HepG2 (cell line): ENCODE results near the gene NT5C2. TPM values are rescaled to one million over a fixed set of nuclear protein-coding genes. Genes with fewer than 3 reads are reported as not detected.

Experiments used
- ATRX ChIP-seq: sonication (generic); formaldehyde crosslinking; IDR thresholded peaks from 2 replicates; pipeline ENCODE4 v1.4.0; 2020; ENCODE audit warnings: missing genetic modification reagents, borderline replicate concordance
- CEBPB ChIP-seq: IDR thresholded peaks from 2 replicates; pipeline ENCODE4 v1.6.1; 2011; ENCODE audit warnings: low read depth, low read length, improper control_type of control experiment, borderline replicate concordance
- ELF3 ChIP-seq: IDR thresholded peaks from 2 replicates; pipeline ENCODE4 v1.6.1; 2016; ENCODE audit warnings: missing genetic modification reagents, missing compliant biosample characterization
- GATAD1 ChIP-seq: IDR thresholded peaks from 2 replicates; pipeline ENCODE4 v1.6.1; 2016; ENCODE audit warnings: missing genetic modification reagents, missing compliant biosample characterization
- HMGA1 ChIP-seq: sonication (generic); formaldehyde crosslinking; conservative IDR thresholded peaks from 2 replicates; pipeline ENCODE4 v1.4.0; 2020; ENCODE audit warnings: missing genetic modification reagents
- JUN ChIP-seq: sonication (generic); formaldehyde crosslinking; IDR thresholded peaks from 2 replicates; pipeline ENCODE4 v1.4.0; 2020; ENCODE audit warnings: mild to moderate bottlenecking, missing genetic modification reagents
- NR2F2 ChIP-seq: IDR thresholded peaks from 2 replicates; pipeline ENCODE4 v1.6.1; 2012; ENCODE audit warnings: low read depth, inconsistent platforms, borderline replicate concordance
- PHF8 ChIP-seq: sonication (generic); formaldehyde crosslinking; IDR thresholded peaks from 2 replicates; pipeline ENCODE4 v1.5.0; 2020; ENCODE audit warnings: missing genetic modification reagents
- RFXANK ChIP-seq: IDR thresholded peaks from 2 replicates; pipeline ENCODE4 v1.6.1; 2016
- SAP130 ChIP-seq: IDR thresholded peaks from 2 replicates; pipeline ENCODE4 v1.6.1; 2016; ENCODE audit warnings: low read depth
- STAG1 ChIP-seq: sonication (generic); formaldehyde crosslinking; IDR thresholded peaks from 2 replicates; pipeline ENCODE4 v1.4.0; 2020; ENCODE audit warnings: missing genetic modification reagents
- TCF7 ChIP-seq: sonication (generic); IDR thresholded peaks from 2 replicates; pipeline ENCODE4 v1.6.1; 2016; ENCODE audit warnings: antibody characterized with exemption, low read depth
- ZBTB42 ChIP-seq: sonication (generic); formaldehyde crosslinking; IDR thresholded peaks from 2 replicates; pipeline ENCODE4 v1.5.0; 2020; ENCODE audit warnings: mild to moderate bottlenecking, missing genetic modification reagents
- ZMAT3 ChIP-seq: sonication (generic); formaldehyde crosslinking; conservative IDR thresholded peaks from 2 replicates; pipeline ENCODE4 v1.7.0; 2021; ENCODE audit warnings: missing genetic modification reagents
- ZNF383 ChIP-seq: sonication (generic); formaldehyde crosslinking; IDR thresholded peaks from 2 replicates; pipeline ENCODE4 v1.4.0; 2020; ENCODE audit warnings: missing genetic modification reagents, mild to moderate bottlenecking, borderline replicate concordance
- ZNF430 ChIP-seq: sonication (generic); formaldehyde crosslinking; IDR thresholded peaks from 2 replicates; pipeline ENCODE4 v1.9.0; 2021; ENCODE audit warnings: mild to moderate bottlenecking, missing genetic modification reagents
- ZNF543 ChIP-seq: sonication (generic); formaldehyde crosslinking; IDR thresholded peaks from 2 replicates; pipeline ENCODE4 v1.4.0; 2020; ENCODE audit warnings: mild to moderate bottlenecking, missing genetic modification reagents
- ZNF570 ChIP-seq: sonication (generic); formaldehyde crosslinking; IDR thresholded peaks from 2 replicates; pipeline ENCODE4 v1.4.0; 2020; ENCODE audit warnings: mild to moderate bottlenecking, missing genetic modification reagents, borderline replicate concordance
- ZNF644 ChIP-seq: IDR thresholded peaks from 2 replicates; pipeline ENCODE4 v1.6.1; 2016; ENCODE audit warnings: low read depth
- ZNF670 ChIP-seq: sonication (generic); formaldehyde crosslinking; IDR thresholded peaks from 2 replicates; pipeline ENCODE4 v1.8.0; 2022; ENCODE audit warnings: mild to moderate bottlenecking, missing genetic modification reagents, borderline replicate concordance
- ZNF674 ChIP-seq: sonication (generic); formaldehyde crosslinking; IDR thresholded peaks from 2 replicates; pipeline ENCODE4 v1.5.0; 2020; ENCODE audit warnings: low read depth, mild to moderate bottlenecking, missing genetic modification reagents
- ZNF780A ChIP-seq: sonication (generic); formaldehyde crosslinking; IDR thresholded peaks from 2 replicates; pipeline ENCODE4 v1.8.0; 2022; ENCODE audit warnings: mild to moderate bottlenecking, missing genetic modification reagents, moderate library complexity
- ZNF782 ChIP-seq: sonication (generic); formaldehyde crosslinking; IDR thresholded peaks from 2 replicates; pipeline ENCODE4 v1.4.0; 2020; ENCODE audit warnings: missing genetic modification reagents, mild to moderate bottlenecking, borderline replicate concordance
- polyA plus RNA-seq, 8 experiments: library from polyadenylated mRNA; depleted of rRNA in 3 of 8; stranded (reverse) in 7 of 8; unstranded in 1 of 8; fragments of >200 nt; fragmentation: Illumina TruSeq in 4 of 8; extraction: Trizol in 4 of 8; gene quantifications; 2 replicates each; pipeline versions ENCODE4 v1.2.1 to v1.2.3, GENCODE V29; 2011 to 2016; ENCODE audit warnings: low read depth in 4 of 8, missing spikeins in 1 of 8, mixed read lengths in 1 of 8; ENCODE audit not compliant: insufficient read depth in 1 of 8
- total RNA-seq, 5 experiments: library from RNA; depleted of rRNA; stranded (reverse); fragments of >200 nt; fragmentation: Illumina TruSeq; extraction: Trizol; gene quantifications; 2 replicates each; pipeline ENCODE4 v1.2.3, GENCODE V29; 2016; ENCODE audit warnings: low read depth in 1 of 5
- TF ChIP-seq, protein P1 (sequence below): sonication (generic); formaldehyde crosslinking; IDR thresholded peaks from 2 replicates; pipeline ENCODE4 v1.5.0; 2020; ENCODE audit warnings: missing genetic modification reagents
- TF ChIP-seq, protein P2 (sequence below): sonication (generic); formaldehyde crosslinking; IDR thresholded peaks from 2 replicates; pipeline ENCODE4 v1.8.1; 2023; ENCODE audit warnings: mild to moderate bottlenecking, missing genetic modification reagents
- TF ChIP-seq, protein P3 (sequence below): sonication (generic); formaldehyde crosslinking; IDR thresholded peaks from 2 replicates; pipeline ENCODE4 v1.5.0; 2020; ENCODE audit warnings: missing genetic modification reagents, mild to moderate bottlenecking, borderline replicate concordance
- TF ChIP-seq, protein P4 (sequence below): sonication (generic); formaldehyde crosslinking; IDR thresholded peaks from 2 replicates; pipeline ENCODE4 v1.4.0; 2020; ENCODE audit warnings: missing genetic modification reagents
- TF ChIP-seq, protein P5 (sequence below): sonication (generic); formaldehyde crosslinking; IDR thresholded peaks from 2 replicates; pipeline ENCODE4 v1.4.0; 2020; ENCODE audit warnings: missing genetic modification reagents, borderline replicate concordance

NT5C2 gene
- total and polyA plus RNA-seq, 2 of the 13 experiments (the other 11 are each of a cell fraction or from before 2014, with no cell fraction given) = 40.6 to 55.2 TPM

DNA sequence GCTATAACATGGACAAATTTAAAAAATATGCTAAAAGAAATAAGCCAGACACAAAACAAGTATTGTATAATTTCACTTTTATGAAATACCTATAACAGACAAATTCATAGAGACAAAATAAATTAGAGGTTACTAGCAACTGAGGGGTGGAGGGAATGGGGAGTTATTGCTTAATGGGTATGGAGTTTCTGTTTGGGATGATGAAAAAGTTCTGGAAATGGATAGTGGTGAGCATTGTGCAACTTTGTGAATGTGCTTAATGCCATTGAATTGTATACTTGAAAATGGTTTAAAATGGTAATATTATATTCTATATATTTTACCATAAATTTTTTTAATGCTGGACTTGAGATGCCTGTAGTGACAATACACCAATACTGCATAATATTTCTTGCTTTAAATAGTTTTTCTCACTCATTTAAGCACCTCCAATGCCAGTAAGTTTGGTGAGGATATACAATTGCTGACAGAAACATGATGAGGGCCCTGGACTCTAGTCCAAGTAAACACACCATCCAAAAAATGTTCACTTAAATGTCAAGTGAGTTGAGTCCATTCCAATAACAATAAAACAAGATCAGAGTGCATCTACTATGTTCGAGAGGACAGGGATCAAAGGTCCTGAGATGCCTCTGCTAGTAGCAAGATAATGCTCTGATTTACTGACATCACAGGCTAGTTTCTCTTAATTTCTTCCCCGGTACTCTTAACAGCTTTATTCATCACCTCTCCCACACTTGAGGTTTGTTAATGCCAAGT is 71.9 kb downstream of the NT5C2 start (continued):
- TF ChIP-seq JUN (CRISPR knock-in tag) (no peak), RFXANK (no peak), ZNF430 (CRISPR knock-in tag) (no peak), ZNF780A (CRISPR knock-in tag) (no peak), PHF8 (no peak), ZBTB42 (CRISPR knock-in tag) (no peak), HMGA1 (no peak), ZNF570 (no peak), ZMAT3 (CRISPR knock-in tag) (no peak), ZNF543 (CRISPR knock-in tag) (no peak), CEBPB (peak; percentile 83), ELF3 (CRISPR knock-in tag) (peak; percentile 48; the same call in 1 of the 2 replicates), SAP130 (CRISPR knock-in tag) (peak; percentile 83), ZNF782 (CRISPR knock-in tag) (no peak), GATAD1 (CRISPR knock-in tag) (no peak), ATRX (CRISPR knock-in tag) (no peak), STAG1 (0 out of 2 replicates have a peak, but pooled peaks have one; percentile 7), ZNF644 (CRISPR knock-in tag) (peak; percentile 87; the same call in 1 of the 2 replicates), NR2F2 (no peak), TCF7 (peak; percentile 44; the same call in 1 of the 2 replicates), ZNF383 (no peak), ZNF674 (CRISPR knock-in tag) (no peak), ZNF670 (CRISPR knock-in tag) (no peak)
- TF ChIP-seq, protein P1, sequence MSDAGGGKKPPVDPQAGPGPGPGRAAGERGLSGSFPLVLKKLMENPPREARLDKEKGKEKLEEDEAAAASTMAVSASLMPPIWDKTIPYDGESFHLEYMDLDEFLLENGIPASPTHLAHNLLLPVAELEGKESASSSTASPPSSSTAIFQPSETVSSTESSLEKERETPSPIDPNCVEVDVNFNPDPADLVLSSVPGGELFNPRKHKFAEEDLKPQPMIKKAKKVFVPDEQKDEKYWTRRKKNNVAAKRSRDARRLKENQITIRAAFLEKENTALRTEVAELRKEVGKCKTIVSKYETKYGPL = no peak
- TF ChIP-seq, protein P2, sequence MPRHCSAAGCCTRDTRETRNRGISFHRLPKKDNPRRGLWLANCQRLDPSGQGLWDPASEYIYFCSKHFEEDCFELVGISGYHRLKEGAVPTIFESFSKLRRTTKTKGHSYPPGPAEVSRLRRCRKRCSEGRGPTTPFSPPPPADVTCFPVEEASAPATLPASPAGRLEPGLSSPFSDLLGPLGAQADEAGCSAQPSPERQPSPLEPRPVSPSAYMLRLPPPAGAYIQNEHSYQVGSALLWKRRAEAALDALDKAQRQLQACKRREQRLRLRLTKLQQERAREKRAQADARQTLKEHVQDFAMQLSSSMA (CRISPR knock-in tag) = no peak
- TF ChIP-seq, protein P3, sequence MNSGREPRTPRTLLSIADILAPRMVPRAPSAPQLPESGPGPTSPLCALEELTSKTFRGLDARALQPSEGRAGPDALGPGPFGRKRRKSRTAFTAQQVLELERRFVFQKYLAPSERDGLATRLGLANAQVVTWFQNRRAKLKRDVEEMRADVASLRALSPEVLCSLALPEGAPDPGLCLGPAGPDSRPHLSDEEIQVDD (CRISPR knock-in tag) = no peak
- TF ChIP-seq, protein P4, sequence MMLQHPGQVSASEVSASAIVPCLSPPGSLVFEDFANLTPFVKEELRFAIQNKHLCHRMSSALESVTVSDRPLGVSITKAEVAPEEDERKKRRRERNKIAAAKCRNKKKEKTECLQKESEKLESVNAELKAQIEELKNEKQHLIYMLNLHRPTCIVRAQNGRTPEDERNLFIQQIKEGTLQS (CRISPR knock-in tag) = no peak
- TF ChIP-seq, protein P5, sequence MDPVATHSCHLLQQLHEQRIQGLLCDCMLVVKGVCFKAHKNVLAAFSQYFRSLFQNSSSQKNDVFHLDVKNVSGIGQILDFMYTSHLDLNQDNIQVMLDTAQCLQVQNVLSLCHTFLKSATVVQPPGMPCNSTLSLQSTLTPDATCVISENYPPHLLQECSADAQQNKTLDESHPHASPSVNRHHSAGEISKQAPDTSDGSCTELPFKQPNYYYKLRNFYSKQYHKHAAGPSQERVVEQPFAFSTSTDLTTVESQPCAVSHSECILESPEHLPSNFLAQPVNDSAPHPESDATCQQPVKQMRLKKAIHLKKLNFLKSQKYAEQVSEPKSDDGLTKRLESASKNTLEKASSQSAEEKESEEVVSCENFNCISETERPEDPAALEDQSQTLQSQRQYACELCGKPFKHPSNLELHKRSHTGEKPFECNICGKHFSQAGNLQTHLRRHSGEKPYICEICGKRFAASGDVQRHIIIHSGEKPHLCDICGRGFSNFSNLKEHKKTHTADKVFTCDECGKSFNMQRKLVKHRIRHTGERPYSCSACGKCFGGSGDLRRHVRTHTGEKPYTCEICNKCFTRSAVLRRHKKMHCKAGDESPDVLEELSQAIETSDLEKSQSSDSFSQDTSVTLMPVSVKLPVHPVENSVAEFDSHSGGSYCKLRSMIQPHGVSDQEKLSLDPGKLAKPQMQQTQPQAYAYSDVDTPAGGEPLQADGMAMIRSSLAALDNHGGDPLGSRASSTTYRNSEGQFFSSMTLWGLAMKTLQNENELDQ = no peak
